ENCODE data around the gene CFAP46. TPM values are rescaled to one million over a fixed set of nuclear protein-coding genes. Genes with fewer than 3 reads are reported as not detected.

CFAP46 gene
- total RNA-seq, 2 donors from 2014 or later, result 0.35 to 1.5 TPM

- Histone ChIP-seq H3K4me3 (no peak overlapping the region), H3K4me1 (peaks cover 0 to 16% of the 10 kb centered on the region in 2 donors), H3K9me3 (no peaks in the 10 kb centered on the region), H3K27ac (no peak overlapping the region), H3K27me3 (peaks cover 6 to 20% of the 10 kb centered on the region in 2 donors), H3K36me3 (peaks cover 50% of the 10 kb centered on the region)
- no peak for TF ChIP-seq CTCF (IDR thresholded peaks at IDR 0.05)
- DNase-seq (ENCODE audit: low spot score), result no peak
Measured at GRCh38 chr10:132781556-132781955, 160.8 kb downstream of the CFAP46 start.

- no peak for DNase-seq (ENCODE audit: low spot score)
- Histone ChIP-seq H3K27me3 (peaks cover 6 to 16% of the 10 kb centered on the region in 2 donors), H3K9me3 (no peaks in the 10 kb centered on the region), H3K4me3 (no peak overlapping the region), H3K36me3 (peaks cover 50% of the 10 kb centered on the region), H3K4me1 (peaks cover 0 to 11% of the 10 kb centered on the region in 2 donors), H3K27ac (no peak overlapping the region)
- no peak for TF ChIP-seq CTCF (IDR thresholded peaks at IDR 0.05)
Measured at GRCh38 chr10:132780356-132780755, 162.0 kb downstream of the CFAP46 start.

- TF ChIP-seq CTCF (IDR thresholded peaks at IDR 0.05), result no peak
- H3K27me3 ChIP-seq, result peaks cover 1 to 10% of the 10 kb centered on the region in 2 donors
- H3K27ac ChIP-seq, result no peak overlapping the region
- peaks cover 50% of the 10 kb centered on the region for H3K36me3 ChIP-seq
- no peak overlapping the region for H3K4me3 ChIP-seq
- no peaks in the 10 kb centered on the region for H3K9me3 ChIP-seq
- DNase-seq (ENCODE audit: low spot score), result no peak
- peaks cover 0 to 6% of the 10 kb centered on the region in 2 donors for H3K4me1 ChIP-seq
Measured at GRCh38 chr10:132779549-132780294, 162.6 kb downstream of the CFAP46 start.

- peaks cover 44% of the 10 kb centered on the region for H3K36me3 ChIP-seq
- no peaks in the 10 kb centered on the region for H3K4me1 ChIP-seq
- H3K9me3 ChIP-seq, result no peaks in the 10 kb centered on the region
- H3K27ac ChIP-seq, result no peak overlapping the region
- no peak for DNase-seq (ENCODE audit: low spot score)
- no peaks in the 10 kb centered on the region for H3K27me3 ChIP-seq
- H3K4me3 ChIP-seq, result no peak overlapping the region
- TF ChIP-seq CTCF (IDR thresholded peaks at IDR 0.05), result no peak
Measured at GRCh38 chr10:132777441-132777840, 164.9 kb downstream of the CFAP46 start.

GRCh38 chr10:132776821-132777220 lies 165.5 kb downstream of the CFAP46 start:
- no peaks in the 10 kb centered on the region for H3K27me3 ChIP-seq
- H3K9me3 ChIP-seq, result no peaks in the 10 kb centered on the region
- no peak overlapping the region for H3K27ac ChIP-seq
- DNase-seq (ENCODE audit: low spot score), result no peak
- no peak overlapping the region for H3K4me3 ChIP-seq
- H3K4me1 ChIP-seq, result no peaks in the 10 kb centered on the region
- TF ChIP-seq CTCF (IDR thresholded peaks at IDR 0.05), result no peak
- H3K36me3 ChIP-seq, result peaks cover 38% of the 10 kb centered on the region

GRCh38 chr10:132776186-132776585 lies 166.2 kb downstream of the CFAP46 start:
- DNase-seq (ENCODE audit: low spot score), result no peak
- no peaks in the 10 kb centered on the region for H3K9me3 ChIP-seq
- H3K27me3 ChIP-seq, result no peaks in the 10 kb centered on the region
- H3K36me3 ChIP-seq, result peaks cover 33% of the 10 kb centered on the region
- no peak overlapping the region for H3K27ac ChIP-seq
- no peak for TF ChIP-seq CTCF (IDR thresholded peaks at IDR 0.05)
- no peaks in the 10 kb centered on the region for H3K4me1 ChIP-seq
- H3K4me3 ChIP-seq, result no peak overlapping the region
